Activated CD8-positive, alpha-beta T cell treated with anti-CD3 and anti-CD28 coated beads for 36 hours (primary cell): Measurements from ENCODE around the gene BPIFB1. TPM values are rescaled to one million over a fixed set of nuclear protein-coding genes. Genes with fewer than 3 reads are reported as not detected.

ENCODE experiments used
- ATAC-seq: fragments of 200-7000 bp; cut with Tn5 transposase; one replicate; pipeline ENCODE4 v1.10.0; 2021; ENCODE audit warnings: mild to moderate bottlenecking, moderate library complexity
- CTCF ChIA-PET: fragments of 350-600 bp; sonication (Branson Sonifier 250); formaldehyde crosslinking; loops from one replicate; lab custom pipeline; 2021; ENCODE audit warnings: antibody characterized with exemption; lab: Charles Lee
- POLR2A ChIA-PET: fragments of 350-600 bp; sonication (Branson Sonifier 250); formaldehyde crosslinking; loops from one replicate; lab custom pipeline; 2021; ENCODE audit warnings: antibody characterized with exemption; lab: Charles Lee
- DNase-seq: peaks from one replicate; pipeline ENCODE4 v3.0.0-alpha.2; 2020
- H3K27ac Mint-ChIP-seq: one replicate; pipeline ENCODE4 v1.8.0; 2021; ENCODE audit warnings: mild to moderate bottlenecking, mixed read lengths
- H3K27me3 Mint-ChIP-seq: one replicate; pipeline ENCODE4 v1.8.0; 2021; ENCODE audit warnings: mixed read lengths
- H3K36me3 Mint-ChIP-seq: one replicate; pipeline ENCODE4 v1.8.0; 2021; ENCODE audit warnings: low read depth, mixed read lengths
- H3K4me1 Mint-ChIP-seq: one replicate; pipeline ENCODE4 v1.8.0; 2021; ENCODE audit warnings: low read depth, mixed read lengths
- H3K4me3 Mint-ChIP-seq: one replicate; pipeline ENCODE4 v1.8.0; 2021; ENCODE audit warnings: mild to moderate bottlenecking, moderate library complexity, mixed read lengths
- H3K9me3 Mint-ChIP-seq: one replicate; pipeline ENCODE4 v1.8.0; 2021; ENCODE audit warnings: mixed read lengths
- intact Hi-C: fragments of 100-400 bp; cut with micrococcal nuclease; formaldehyde crosslinking; loops from one replicate; pipeline ENCODE4 v1.10.0; 2022
- total RNA-seq, 2 experiments: library from RNA; stranded (reverse); gene quantifications; one replicate each; pipeline ENCODE4 v1.2.3, GENCODE V29; 2021
- TF ChIP-seq, protein P1 (sequence below): fragments of 200-600 bp; IDR thresholded peaks from one replicate; pipeline ENCODE4 v1.8.0; 2022; ENCODE audit warnings: antibody characterized with exemption, mild to moderate bottlenecking

Gene BPIFB1
- total RNA-seq, 2 experiments from 2014 or later, result not detected

DNA sequence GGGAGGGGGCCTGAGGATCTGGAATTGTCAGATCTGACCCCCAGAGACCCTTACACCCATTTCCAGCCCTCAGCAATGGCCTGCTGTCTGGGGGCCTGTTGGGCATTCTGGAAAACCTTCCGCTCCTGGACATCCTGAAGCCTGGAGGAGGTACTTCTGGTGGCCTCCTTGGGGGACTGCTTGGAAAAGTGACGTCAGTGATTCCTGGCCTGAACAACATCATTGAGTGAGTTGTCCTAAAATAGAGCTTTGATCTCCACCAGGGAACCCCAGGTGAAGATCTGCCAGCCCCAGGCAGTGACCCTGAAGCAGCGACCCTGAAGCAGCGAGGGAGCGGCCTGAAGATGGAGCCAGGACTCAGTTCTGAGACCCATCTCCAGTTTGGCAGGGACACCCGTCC lies 45.0 kb upstream of the BPIFB1 start:
- ChIA-PET POLR2A (no interaction called here), CTCF (no interaction called here)
- Mint-ChIP-seq H3K4me3 (no peak overlapping the region), H3K9me3 (no peaks in the 10 kb centered on the region), H3K36me3 (no peaks in the 10 kb centered on the region), H3K27me3 (peaks cover 3% of the 10 kb centered on the region), H3K27ac (no peak overlapping the region), H3K4me1 (peaks cover 2% of the 10 kb centered on the region)
- TF ChIP-seq, protein P1, sequence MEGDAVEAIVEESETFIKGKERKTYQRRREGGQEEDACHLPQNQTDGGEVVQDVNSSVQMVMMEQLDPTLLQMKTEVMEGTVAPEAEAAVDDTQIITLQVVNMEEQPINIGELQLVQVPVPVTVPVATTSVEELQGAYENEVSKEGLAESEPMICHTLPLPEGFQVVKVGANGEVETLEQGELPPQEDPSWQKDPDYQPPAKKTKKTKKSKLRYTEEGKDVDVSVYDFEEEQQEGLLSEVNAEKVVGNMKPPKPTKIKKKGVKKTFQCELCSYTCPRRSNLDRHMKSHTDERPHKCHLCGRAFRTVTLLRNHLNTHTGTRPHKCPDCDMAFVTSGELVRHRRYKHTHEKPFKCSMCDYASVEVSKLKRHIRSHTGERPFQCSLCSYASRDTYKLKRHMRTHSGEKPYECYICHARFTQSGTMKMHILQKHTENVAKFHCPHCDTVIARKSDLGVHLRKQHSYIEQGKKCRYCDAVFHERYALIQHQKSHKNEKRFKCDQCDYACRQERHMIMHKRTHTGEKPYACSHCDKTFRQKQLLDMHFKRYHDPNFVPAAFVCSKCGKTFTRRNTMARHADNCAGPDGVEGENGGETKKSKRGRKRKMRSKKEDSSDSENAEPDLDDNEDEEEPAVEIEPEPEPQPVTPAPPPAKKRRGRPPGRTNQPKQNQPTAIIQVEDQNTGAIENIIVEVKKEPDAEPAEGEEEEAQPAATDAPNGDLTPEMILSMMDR, result no peak
- intact Hi-C loops, result no loop called here
- ATAC-seq (no peak), DNase-seq (no peak)

GRCh38 chr20:33239418-33239817 lies 43.6 kb upstream of the BPIFB1 start:
- TF ChIP-seq, protein P1, result no peak
- intact Hi-C loops, result no loop called here
- ATAC-seq, result no peak
- ChIA-PET CTCF (interaction anchor here (0.6 to 1.4 kb wide), 2 partner anchors 23 to 168 kb away, joined by 3 read pairs; no protein-coding TSS in a partner anchor), POLR2A (interaction anchor here (1.0 kb wide), 1 partner anchor 25 kb away, joined by 3 read pairs; no protein-coding TSS in a partner anchor)
- Mint-ChIP-seq H3K4me3 (no peak overlapping the region), H3K36me3 (no peaks in the 10 kb centered on the region), H3K27ac (no peak overlapping the region), H3K27me3 (peaks cover 2% of the 10 kb centered on the region), H3K9me3 (no peaks in the 10 kb centered on the region), H3K4me1 (no peaks in the 10 kb centered on the region)
- DNase-seq, result no peak

- Mint-ChIP-seq H3K27me3 (peaks cover 2% of the 10 kb centered on the region), H3K4me3 (no peak overlapping the region), H3K9me3 (no peaks in the 10 kb centered on the region), H3K36me3 (no peaks in the 10 kb centered on the region), H3K4me1 (no peaks in the 10 kb centered on the region), H3K27ac (no peak overlapping the region)
- DNase-seq, result no peak
- CTCF ChIA-PET, result interaction anchor here (0.6 to 1.4 kb wide), 3 partner anchors 22 to 167 kb away, joined by 3 read pairs; no protein-coding TSS in a partner anchor
- POLR2A ChIA-PET, result no interaction called here
- ATAC-seq, result no peak
- intact Hi-C loops, result no loop called here
- TF ChIP-seq, protein P1, result no peak
Measured at GRCh38 chr20:33239979-33240736, 42.9 kb upstream of the BPIFB1 start.

DNA sequence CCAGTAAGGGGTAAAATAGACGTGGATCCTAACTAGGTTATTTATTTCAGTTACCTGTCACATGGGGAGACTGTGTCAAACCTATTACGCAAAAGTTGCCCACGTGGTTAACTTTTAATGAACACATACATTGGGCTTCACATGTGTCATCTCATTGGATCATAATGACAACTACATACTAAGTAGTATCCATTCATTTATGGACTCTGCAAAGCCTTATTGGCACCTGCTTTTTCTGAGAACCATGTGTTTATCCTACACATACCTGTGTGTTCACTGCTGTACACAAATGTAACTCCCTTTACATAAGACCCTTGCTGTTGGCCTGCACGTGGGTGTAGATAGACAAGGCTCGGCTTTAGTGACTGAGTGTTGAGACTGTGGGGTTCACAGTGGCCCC lies 42.1 kb upstream of the BPIFB1 start:
- ChIA-PET POLR2A (no interaction called here), CTCF (interaction anchor here (1.1 kb wide), 1 partner anchor 56 kb away, joined by 3 read pairs; no protein-coding TSS in a partner anchor)
- no peaks in the 10 kb centered on the region for H3K4me1 Mint-ChIP-seq
- no peaks in the 10 kb centered on the region for H3K9me3 Mint-ChIP-seq
- H3K27me3 Mint-ChIP-seq, result no peaks in the 10 kb centered on the region
- H3K27ac Mint-ChIP-seq, result no peak overlapping the region
- no peak overlapping the region for H3K4me3 Mint-ChIP-seq
- ATAC-seq (no peak), DNase-seq (no peak)
- TF ChIP-seq, protein P1, result no peak
- no peaks in the 10 kb centered on the region for H3K36me3 Mint-ChIP-seq
- intact Hi-C loops, result no loop called here
